Measurements from ENCODE around the gene SMYD3.

DNA sequence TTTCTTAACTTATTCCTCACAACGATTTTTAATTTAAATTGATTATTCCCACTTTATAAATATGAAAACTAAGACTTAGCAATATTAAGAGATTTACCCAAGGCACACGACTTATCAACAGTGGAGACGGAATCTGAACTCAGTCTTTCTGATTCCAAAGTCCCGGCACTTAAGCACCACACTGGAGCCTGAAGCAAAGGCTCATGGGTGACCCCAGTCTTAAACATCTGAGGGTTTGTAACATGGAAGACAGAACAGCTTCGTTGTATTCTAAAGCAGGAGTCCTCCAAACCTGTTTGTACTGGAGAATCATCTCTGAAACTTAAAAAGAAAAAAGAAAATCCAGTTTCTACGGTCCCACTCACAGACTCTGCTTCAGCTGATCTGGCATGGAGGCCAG, 519.5 kb downstream of the SMYD3 start:
- no peak for TF ChIP-seq CTCF (conservative IDR thresholded peaks at IDR 0.05)
- no peak for TF ChIP-seq EZH2 (IDR thresholded peaks at IDR 0.05; ENCODE audit: low read depth)
